ENCODE measurements around the gene WDR26.

DNA sequence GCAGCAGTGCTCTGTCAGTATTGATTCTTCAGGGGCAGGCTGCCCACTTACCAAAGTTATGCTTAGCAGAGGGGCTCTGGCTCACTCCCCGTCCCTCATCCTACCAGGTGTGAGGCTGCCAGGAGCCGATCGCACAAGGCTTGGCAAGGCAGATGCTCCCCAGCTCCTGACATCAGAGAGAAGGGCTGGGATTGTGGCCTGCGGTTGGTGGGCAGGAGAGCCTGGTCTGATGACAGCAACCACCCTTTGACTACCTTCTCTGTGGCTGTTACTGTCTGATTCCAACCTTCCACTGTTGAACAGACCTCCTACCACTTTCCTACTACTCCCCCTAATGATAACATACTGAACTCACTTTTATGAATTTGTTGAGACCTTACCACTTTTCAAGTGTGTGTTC is 23.7 kb upstream of the WDR26 start:
- TF ChIP-seq, protein P1, sequence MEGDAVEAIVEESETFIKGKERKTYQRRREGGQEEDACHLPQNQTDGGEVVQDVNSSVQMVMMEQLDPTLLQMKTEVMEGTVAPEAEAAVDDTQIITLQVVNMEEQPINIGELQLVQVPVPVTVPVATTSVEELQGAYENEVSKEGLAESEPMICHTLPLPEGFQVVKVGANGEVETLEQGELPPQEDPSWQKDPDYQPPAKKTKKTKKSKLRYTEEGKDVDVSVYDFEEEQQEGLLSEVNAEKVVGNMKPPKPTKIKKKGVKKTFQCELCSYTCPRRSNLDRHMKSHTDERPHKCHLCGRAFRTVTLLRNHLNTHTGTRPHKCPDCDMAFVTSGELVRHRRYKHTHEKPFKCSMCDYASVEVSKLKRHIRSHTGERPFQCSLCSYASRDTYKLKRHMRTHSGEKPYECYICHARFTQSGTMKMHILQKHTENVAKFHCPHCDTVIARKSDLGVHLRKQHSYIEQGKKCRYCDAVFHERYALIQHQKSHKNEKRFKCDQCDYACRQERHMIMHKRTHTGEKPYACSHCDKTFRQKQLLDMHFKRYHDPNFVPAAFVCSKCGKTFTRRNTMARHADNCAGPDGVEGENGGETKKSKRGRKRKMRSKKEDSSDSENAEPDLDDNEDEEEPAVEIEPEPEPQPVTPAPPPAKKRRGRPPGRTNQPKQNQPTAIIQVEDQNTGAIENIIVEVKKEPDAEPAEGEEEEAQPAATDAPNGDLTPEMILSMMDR (IDR thresholded peaks at IDR 0.05) = no peak
- no peak for TF ChIP-seq ZFX (IDR thresholded peaks at IDR 0.05; ENCODE audit: borderline replicate concordance)

All from 22Rv1 (cell line).